IPS-NIHi7 (cell line): Measurements from ENCODE around the gene DNAH2.

Experiments
- DNase-seq: peaks from one replicate; pipeline ENCODE4 v3.0.0; 2012; ENCODE audit warnings: mixed read lengths; ENCODE audit errors: extremely low spot score

DNAH2 gene

DNA sequence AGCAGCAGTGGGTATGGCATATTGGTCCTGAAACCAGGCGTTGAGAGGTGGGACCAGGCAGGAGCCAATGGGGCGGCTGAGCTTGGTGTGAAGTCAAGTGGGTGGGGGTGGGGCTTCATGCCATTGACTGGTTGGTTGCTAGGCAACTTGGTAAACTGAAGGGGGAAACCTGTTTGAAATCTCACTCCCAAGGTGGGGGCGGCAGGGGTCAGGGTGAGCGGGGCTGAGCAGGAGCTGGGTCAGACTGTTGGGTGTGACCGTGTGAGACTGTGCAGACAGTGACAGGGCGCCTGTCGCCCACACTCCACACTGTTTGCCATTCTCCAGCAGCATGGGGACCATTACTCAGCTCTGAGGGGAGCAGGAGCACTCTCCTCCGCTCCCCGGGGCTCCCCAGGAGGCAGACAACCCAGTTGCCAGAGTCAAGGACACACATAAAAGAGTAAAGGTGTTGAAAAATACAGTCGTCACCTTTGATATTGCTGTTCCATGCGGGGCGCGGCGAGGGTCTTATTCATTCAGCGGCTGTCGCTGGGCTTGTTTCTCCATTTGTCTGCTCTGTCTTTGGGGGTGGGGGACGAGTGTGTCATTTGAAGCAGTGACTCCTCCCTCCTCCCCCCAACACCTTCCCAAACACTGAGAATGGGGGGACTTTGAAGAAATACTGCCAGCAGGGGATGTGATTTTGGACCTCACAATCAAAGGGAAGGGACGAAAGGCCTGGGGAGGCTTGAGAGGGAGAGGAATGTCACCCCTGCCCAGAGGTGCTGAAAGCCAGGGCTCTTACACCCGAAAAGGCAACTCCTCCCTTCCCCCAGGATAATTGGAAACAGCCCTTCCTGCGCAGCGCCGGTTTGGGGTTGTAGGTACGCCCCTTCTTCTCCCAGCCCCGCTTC, 13.7 kb upstream of the DNAH2 start:
- peak; percentile 88 for DNase-seq

DNA sequence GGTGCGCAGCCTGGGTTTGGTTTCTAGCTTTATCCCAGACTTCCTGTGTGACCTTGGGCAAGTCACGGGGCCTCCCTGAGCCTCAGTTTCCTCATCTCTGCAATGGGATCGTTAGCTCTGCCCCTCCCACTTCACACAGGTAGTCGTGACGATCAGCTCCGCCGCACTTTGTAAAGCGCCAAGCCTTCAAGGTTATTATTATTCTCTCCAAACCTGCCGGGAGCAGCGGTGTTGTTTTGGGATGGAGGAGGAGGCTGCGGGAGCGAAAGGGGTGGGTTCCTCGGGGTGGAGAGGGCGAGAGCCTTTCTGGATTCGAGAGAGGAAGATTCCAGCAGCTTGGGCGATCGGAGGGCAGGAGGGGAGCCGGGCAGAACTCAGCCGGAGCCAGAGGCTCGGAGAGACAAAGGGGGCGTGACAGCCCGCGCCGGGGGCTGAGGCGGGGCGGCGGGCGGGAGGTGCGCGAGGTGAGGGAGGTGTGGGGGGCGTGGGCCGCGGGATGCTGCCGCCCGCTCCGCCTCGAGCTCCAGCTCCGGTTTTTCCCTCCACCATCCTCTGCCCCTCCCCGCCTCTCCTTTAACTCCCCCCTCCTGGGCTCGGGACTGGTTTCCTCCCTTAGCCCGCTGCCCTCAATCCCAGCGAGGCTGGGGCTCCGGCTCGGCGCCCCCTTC, 12.8 kb upstream of the DNAH2 start, which contains the start of gene EFNB3:
Gene EFNB3, plus strand, starts transcription at position 602 of the 668 bp plus-strand sequence. CDS start 397 bp downstream, outside the sequence.
- peak; percentile 75 for DNase-seq

DNA sequence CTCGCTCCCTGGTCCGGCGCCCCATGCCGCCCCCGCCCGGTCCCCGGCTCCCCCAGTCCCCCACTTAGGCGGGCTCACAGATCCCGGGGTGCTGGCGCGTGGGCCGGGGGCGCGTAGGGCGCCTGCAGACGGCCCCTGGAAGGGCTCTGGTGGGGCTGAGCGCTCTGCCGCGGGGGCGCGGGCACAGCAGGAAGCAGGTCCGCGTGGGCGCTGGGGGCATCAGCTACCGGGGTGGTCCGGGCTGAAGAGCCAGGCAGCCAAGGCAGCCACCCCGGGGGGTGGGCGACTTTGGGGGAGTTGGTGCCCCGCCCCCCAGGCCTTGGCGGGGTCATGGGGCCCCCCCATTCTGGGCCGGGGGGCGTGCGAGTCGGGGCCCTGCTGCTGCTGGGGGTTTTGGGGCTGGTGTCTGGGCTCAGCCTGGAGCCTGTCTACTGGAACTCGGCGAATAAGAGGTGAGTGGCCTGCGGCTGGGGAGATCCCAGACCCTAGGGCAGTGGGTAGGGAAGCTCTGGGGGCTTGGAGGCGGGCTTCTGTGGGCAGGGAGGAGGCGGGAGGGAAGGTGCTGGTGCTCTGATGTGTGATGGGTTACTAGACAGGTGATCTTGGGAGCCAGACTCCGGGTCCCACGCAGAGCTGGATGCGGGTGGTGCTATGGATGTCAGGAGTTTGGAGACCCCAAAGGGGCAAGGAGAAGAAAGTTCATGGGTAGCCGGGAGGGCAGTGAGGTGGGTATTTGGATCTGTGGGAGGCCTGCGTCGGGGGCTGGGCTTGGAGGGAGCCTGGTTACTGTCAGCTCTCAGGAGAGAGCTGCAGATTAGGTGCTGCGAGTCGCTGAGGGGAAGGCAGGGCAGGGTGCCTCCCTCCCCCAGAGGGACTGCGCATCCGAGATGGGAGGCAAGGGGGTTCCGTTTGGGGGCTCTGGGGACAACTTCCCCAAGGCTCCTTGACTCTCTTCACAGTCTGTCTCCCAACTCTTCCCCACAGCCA, 12.0 kb upstream of the DNAH2 start:
- DNase-seq = no peak

DNA sequence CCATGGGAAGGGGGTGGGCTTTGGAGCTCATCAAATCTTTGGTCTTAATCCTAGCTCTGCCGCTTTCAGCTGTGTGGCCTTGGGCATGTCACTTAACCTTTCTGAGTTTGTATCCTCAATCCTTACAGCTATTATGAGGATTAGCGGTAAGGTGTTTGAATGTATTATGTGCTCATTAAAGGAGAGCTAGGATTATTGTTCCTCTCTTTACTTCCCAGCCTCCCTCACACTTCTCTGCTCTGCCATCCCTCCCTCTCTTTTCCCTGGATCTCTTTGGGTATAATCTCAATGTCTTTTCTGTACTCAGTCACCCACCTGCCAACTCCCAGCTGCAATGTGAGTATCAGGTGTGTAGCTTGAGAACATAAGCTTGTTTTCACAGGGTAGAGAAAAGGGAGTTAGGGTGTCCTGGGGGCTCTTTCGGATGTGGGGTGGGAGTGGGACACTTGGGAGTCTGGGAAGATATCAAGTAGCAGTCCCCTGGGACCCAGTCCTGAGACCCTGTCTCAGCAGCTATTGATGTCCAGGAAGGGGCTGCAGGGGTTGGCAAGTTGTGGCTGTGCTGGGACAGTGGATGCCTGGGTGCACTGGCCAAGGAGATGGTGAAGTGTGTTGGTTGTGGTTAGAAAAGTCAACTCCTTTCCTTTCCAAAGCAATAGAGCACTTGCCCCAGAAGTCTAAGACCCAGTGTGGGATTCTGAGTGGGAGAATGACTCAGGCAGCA, 10.8 kb upstream of the DNAH2 start:
- no peak for DNase-seq

DNA sequence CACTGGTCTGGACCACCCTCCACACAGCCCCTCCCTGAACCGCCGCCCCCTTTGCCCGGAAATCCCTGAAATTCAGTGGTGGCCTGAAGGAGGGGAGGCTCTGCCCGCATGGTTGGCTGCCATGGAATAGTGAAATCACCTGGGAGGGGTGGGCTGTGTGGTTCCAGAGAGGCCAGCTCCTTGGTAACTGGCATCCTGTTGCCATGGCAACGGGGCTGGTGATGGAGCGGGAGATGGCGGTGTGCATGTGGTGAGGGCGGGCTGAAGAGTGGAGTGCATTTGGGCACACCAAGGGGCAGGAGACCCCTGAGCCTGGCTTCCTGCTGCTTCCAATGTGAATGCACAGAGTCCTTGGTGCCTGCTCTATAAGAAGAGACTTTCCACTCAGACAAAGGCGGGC, 10.1 kb upstream of the DNAH2 start:
- no peak for DNase-seq

DNA sequence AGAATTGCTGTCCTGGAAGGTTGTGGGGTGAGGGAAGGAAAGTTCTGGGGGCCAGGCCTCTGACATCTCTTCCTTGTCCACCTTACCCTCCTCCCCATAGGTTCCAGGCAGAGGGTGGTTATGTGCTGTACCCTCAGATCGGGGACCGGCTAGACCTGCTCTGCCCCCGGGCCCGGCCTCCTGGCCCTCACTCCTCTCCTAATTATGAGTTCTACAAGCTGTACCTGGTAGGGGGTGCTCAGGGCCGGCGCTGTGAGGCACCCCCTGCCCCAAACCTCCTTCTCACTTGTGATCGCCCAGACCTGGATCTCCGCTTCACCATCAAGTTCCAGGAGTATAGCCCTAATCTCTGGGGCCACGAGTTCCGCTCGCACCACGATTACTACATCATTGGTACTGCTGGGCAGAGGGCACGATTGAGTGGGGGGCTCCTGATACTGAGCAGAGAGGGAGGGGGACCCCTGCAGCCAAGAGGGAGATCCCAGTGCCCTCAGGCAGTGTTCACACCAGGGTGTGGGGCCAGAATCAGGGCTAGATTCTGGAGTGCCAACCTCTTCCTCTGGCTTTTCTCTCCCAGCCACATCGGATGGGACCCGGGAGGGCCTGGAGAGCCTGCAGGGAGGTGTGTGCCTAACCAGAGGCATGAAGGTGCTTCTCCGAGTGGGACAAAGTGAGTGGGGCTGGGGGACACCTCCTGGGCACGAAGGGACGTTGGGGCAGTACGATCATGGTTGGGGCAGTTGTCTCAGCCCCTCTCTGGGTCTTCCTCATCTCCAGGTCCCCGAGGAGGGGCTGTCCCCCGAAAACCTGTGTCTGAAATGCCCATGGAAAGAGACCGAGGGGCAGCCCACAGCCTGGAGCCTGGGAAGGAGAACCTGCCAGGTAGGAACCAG, 9.4 kb upstream of the DNAH2 start:
- no peak for DNase-seq

DNA sequence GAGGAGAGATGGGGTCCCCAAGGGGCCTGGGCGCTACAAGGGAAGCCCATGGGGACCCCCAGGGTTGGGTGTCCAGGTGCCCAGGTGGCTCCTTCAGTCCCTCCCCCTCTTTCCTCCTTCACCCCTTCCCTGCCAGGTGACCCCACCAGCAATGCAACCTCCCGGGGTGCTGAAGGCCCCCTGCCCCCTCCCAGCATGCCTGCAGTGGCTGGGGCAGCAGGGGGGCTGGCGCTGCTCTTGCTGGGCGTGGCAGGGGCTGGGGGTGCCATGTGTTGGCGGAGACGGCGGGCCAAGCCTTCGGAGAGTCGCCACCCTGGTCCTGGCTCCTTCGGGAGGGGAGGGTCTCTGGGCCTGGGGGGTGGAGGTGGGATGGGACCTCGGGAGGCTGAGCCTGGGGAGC, 8.5 kb upstream of the DNAH2 start:
- no peak for DNase-seq

DNA sequence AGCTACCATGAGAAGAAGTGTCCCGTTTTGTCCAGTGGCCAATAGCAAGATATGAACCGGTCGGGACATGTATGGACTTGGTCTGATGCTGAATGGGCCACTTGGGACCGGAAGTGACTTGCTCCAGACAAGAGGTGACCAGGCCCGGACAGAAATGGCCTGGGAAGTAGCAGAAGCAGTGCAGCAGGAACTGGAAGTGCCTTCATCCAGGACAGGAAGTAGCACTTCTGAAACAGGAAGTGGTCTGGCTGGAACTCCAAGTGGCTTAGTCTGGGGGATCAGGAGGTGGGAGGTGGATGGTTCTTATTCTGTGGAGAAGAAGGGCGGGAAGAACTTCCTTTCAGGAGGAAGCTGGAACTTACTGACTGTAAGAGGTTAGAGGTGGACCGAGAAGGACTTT, 7.2 kb upstream of the DNAH2 start:
- no peak for DNase-seq

DNA sequence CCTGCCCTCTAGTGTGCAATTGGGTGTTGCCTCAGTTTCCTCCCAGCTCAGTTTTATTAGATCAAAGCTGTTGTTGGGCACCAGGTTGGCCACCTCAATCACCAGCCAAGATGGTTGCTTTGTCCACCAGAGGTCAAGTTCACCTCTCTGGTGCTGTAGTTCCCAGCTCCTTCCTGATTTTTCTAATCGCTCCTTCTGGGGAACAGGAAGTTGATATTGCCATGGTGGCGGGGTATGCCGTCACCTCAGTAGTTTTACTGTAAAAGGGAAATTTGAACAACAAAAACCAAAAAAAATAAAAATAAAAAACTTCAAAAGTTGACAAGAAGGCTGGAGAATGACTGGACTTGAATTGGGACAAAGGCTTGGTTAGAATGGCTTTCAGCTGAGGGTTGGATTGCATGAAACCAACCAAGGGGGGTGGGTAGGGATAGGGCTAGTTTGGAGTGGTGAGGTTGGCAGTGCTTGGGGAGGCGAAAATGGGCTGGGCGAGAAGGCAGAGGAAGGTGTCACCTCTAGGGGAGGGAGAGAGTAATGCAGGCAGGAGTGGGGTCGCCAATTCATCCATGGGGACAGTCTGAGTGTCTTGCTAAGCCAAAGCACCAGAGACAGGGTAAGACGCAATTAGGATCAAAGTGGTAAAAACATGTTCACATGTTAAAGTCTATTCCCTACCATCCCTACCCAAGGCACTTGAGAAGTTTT, 6.3 kb upstream of the DNAH2 start:
- DNase-seq = peak; percentile 60

DNA sequence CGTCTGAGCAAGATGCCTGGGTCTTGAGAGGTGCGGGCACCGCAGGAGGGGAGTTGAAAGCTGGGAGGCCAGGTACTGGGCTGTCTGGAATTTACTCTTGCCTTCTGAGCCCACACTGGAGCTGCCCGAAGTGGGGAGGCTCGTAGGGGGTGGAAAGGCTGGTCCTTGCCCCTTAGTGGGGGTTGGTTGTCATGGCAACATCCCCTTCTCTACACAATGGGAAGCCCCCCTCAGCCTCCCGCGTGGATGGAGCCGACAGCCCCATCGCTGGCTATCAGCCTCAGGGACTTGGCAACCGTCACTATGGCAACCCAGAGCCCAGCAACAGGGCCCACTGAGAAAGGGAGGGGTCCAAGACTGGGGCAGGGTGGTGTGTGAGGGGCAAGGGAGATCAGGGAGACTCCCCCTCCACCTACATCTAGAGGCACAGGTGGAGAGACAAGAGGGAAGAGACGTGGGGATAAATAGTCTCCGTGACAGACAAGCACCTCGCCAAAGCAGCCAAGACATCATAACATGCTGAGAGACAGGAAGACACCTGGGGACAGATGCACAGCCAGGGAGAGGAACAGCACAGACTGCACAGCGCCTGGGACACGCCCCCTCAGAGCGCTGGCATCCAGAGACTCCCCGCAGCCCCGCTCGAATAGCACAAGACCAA, 5.3 kb upstream of the DNAH2 start:
- DNase-seq = no peak

DNA sequence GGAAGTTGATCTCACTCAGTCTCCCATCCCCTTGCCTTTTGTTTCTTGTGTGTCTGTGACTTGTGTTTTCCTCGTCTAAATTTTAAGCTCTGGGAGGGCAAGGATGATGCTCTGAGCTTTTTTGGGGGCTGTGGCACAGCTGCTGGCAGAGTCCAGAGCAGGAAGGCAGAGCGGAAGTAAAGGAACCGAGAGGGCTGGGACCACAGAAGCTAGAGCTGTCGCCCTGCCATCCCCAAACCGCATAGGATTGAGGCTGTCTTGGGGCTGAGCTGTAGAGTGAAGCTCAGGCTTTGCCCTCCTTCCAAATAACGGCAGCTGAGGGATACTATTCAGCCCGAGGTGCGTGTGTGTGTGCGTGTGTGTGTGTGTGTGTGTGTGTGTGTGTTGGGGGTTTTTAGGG, 3.8 kb upstream of the DNAH2 start:
- no peak for DNase-seq

DNA sequence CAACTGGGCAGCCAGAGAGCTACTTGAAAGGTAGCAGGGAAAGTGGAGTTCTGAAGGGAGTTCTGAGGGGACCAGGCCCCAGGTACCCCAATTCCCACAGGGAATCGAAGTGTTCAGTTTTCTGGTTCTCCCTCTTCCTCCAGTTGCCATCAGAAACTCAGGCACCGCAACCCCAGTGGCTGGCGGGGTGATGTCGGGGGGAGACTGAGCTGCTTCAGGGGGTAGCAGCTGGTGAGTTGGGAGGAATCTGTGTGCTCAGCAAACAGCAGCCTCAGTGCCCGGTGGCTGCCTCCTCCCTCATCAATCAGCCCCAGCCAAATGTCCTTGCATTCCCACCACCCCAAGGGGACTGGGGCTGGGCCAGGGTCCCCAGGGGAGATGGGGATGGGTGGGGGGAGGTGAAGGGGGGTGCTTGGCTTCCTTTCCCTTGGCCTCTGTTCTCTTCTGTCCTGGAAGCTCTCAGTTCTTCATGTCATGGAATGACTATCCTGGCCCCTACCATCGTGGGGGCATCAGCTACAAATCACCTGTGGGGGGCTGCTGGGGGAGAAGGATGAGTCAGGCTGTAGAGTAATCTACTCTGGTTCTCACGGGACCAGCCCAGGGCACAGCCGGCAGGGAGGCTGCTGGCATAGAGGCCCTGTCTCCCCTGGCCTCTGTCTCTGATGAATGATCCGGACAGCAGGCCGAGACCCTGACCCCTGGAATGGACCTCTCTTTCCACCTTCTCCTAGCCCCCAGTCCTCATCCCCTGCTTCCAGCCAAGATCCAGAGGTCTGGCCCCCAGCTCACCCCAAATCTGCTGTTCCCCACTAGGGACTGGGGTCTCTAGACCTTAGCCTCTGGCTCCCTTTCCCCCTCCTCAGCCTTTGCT, 2.6 kb upstream of the DNAH2 start:
- no peak for DNase-seq

DNA sequence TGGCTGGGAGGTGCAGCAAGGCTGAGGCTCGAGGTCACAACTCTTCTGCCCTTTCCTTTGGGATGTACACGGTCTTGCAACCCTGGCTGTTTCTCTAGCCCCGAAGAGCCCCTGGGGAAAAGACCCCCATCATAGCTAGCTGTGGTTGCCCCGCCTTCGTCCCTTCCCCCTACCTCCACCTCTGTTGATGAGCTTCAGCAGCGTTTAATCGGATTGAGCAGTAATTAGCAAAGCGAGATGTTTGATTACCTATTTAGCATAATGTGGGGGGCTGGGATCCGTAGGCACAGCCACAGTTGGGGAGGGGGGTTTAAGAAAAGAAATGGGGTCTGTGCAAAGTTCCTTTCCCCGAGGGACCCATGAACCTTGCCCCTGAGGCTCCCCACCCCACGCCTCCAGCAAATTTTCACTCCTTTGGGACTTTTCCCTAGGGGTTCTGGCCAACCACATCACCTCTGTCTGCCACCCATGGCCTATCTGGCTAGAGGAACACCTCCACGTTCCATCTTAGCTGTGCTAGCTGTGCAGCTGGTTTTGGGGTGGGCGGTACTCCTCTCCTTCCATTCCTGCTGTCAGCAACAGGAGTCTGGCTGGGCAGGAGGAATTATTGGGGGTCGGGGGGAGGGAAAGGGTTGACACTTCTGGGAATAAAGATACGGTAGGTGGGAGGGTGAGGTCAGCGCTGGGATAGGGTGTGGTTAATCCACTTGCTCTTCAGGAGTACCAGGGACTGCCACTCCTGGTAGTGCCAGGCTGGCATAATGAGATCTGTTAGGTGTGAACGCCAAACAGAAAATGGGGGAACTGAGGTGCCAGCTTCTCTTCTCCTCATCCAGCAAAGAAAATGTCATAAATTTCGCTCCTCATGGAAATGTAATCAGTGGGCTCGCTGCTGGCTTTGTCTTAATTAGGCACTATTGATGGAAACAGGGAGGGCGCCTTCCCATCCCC, 1.3 kb upstream of the DNAH2 start:
- DNase-seq = no peak

DNA sequence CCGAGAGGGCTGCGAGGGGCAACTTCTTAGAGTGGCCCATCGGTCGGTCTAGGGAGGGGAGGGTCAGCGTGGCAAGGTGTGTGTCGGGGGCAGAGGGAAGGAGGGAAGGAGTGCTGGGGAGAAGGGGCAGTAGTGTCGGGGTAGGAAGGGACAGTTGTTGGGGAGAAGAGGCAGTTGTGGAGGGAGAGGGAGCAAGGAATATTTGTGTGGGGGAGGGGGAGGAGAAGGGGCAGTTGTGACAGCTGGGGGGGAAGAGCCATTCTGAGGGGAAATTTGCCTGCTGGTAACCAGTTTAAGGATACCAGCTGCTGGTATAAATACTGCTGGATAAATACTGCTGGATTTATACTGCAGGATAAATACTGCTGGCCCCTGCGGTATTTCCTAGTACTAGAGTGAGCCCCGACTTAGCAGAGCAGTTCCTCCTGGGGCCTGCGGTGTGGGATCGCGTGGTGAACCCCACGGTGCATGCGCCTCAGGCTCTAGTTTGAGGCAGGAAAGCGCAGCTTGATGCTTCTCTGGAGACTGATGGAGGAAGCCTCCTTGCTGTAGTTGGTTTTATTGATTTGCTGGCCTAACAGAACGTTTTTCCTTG, 309 bp downstream of the DNAH2 start:
- DNase-seq = no peak

DNA sequence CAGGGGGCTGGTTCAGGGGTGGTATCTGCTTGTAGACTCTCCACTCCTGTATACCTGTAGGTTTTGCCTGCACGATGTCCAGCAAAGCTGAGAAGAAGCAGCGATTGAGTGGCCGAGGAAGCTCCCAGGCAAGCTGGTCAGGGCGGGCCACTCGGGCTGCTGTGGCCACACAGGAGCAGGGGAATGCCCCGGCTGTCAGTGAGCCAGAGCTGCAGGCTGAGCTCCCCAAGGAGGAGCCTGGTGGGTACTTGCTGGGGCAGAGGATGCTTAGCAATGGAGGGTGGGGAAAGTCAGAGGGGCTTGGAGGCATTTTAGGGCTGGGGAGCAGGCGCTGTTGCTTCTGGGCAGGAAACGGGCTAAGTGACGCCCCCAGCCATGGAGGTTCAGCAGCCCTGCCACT, 2.1 kb downstream of the DNAH2 start:
- no peak for DNase-seq

DNA sequence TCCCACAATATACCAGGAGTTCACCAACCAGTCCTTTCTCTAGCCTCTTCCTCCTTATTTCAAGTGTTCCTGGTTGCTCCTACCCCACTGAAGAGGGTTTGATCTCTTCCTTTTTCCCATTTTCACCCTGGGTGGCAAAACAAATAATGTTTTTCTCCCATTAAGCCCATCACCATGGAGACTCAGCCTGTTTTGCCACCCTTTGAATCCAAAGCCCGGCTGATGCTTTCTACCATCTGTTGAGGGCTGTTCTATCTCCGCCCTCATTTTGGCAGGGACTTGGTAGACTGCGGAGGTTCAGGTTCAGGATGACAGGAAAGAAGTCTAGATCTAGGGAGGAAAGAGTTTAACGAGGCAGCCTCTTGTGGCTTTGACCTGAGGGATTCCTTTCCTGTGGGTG, 2.6 kb downstream of the DNAH2 start:
- no peak for DNase-seq

DNA sequence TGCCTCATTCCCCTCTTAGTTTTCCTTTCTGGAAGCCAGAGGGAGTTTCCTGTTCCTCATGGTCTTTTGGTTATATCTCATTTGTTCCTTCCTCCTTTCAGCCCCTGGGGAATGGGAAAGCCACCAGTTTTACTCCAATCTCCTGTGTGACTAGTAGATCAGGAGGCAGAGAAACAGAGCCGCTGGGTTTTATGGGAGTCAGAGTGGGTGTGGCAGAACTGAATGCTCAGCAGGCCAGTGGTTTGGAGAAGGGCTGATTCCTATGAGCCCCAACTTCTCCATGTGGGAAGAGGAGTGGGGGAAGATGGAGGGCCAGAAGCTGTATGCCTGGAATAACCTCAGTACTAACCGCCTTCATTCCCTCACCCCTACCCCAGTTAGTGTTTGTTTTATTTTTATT, 4.1 kb downstream of the DNAH2 start:
- no peak for DNase-seq
